ENCODE data around the gene MAP7D3.

GRCh38 chrX:136268051-136269048, 17.1 kb upstream of the MAP7D3 start:
- TF ChIP-seq EP300 (IDR thresholded peaks at IDR 0.05) (no peak), POLR2A (IDR thresholded peaks at IDR 0.05; ENCODE audit: low read depth) (no peak)
- TF ChIP-seq, protein P1, sequence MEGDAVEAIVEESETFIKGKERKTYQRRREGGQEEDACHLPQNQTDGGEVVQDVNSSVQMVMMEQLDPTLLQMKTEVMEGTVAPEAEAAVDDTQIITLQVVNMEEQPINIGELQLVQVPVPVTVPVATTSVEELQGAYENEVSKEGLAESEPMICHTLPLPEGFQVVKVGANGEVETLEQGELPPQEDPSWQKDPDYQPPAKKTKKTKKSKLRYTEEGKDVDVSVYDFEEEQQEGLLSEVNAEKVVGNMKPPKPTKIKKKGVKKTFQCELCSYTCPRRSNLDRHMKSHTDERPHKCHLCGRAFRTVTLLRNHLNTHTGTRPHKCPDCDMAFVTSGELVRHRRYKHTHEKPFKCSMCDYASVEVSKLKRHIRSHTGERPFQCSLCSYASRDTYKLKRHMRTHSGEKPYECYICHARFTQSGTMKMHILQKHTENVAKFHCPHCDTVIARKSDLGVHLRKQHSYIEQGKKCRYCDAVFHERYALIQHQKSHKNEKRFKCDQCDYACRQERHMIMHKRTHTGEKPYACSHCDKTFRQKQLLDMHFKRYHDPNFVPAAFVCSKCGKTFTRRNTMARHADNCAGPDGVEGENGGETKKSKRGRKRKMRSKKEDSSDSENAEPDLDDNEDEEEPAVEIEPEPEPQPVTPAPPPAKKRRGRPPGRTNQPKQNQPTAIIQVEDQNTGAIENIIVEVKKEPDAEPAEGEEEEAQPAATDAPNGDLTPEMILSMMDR (IDR thresholded peaks at IDR 0.05): peak; percentile 74 to 79 (median 79)

Measured in esophagus muscularis mucosa (tissue), 4 donors.